SKM-1 treated with dmso at 0.1 percent for 144 hours (cell line): ENCODE results near the gene PAK6.
A peak's percentile ranks its signal among the peaks of the same experiment; 100 is the strongest.

Experiments
- DNase-seq: peaks from one replicate; lab custom pipeline; 2025; ENCODE audit not compliant: unreplicated experiment; lab: John Stamatoyannopoulos, UW

PAK6 gene

GRCh38 chr15:40238532-40239403, at the start of gene PAK6:
PAK6 (plus strand) TSS chr15:40239063; CDS start chr15:40264786, 25,723 bp downstream.
- DNase-seq: no peak

- no peak for DNase-seq
These were observed 48.3 kb upstream of the PAK6 start for GRCh38 chr15:40190591-40190990.

GRCh38 chr15:40192942-40193341, 45.9 kb upstream of the PAK6 start:
- no peak for DNase-seq

GRCh38 chr15:40197434-40197833, 41.4 kb upstream of the PAK6 start:
- DNase-seq: no peak

GRCh38 chr15:40198355-40199085, 40.3 kb upstream of the PAK6 start:
- no peak for DNase-seq

GRCh38 chr15:40204100-40204499, 34.8 kb upstream of the PAK6 start:
- DNase-seq: no peak

GRCh38 chr15:40217166-40217824, 21.6 kb upstream of the PAK6 start:
- DNase-seq: peak; percentile 55

GRCh38 chr15:40219801-40220200, 19.1 kb upstream of the PAK6 start:
- DNase-seq: no peak

- no peak for DNase-seq
These were observed 16.7 kb upstream of the PAK6 start for GRCh38 chr15:40222131-40222530.

GRCh38 chr15:40226736-40227135, 12.1 kb upstream of the PAK6 start:
- DNase-seq: no peak

GRCh38 chr15:40229316-40229715, 9.5 kb upstream of the PAK6 start:
- no peak for DNase-seq

GRCh38 chr15:40229956-40230355, 8.9 kb upstream of the PAK6 start:
- DNase-seq: no peak

GRCh38 chr15:40232625-40233070, 6.2 kb upstream of the PAK6 start:
- DNase-seq: no peak

GRCh38 chr15:40233727-40234577, 4.9 kb upstream of the PAK6 start:
- no peak for DNase-seq

GRCh38 chr15:40234783-40235182, 4.1 kb upstream of the PAK6 start:
- DNase-seq: peak; percentile 35

- DNase-seq: peak; percentile 89
These were observed 3.5 kb upstream of the PAK6 start for GRCh38 chr15:40235201-40235885.

GRCh38 chr15:40239404-40239692, 485 bp downstream of the PAK6 start:
- no peak for DNase-seq

GRCh38 chr15:40239693-40240618, 1.1 kb downstream of the PAK6 start:
- DNase-seq: no peak

GRCh38 chr15:40240619-40241221, 1.9 kb downstream of the PAK6 start:
- DNase-seq: no peak
